IPS-15b (cell line): ENCODE data around the gene TAF4.
"Not testable (repeated sequence)": the region's sequence is repeated elsewhere in the genome, so short reads cannot be mapped to it uniquely, and the experiment has no call there.

Experiments used
- H3K27me3 ChIP-seq: one replicate; pipeline ENCODE4 v1.6.1; 2013; ENCODE audit warnings: low read length; ENCODE audit not compliant: control insufficient read depth, insufficient read depth
- H3K36me3 ChIP-seq: one replicate; pipeline ENCODE4 v1.6.1; 2013; ENCODE audit warnings: low read length; ENCODE audit not compliant: control insufficient read depth, insufficient read depth
- H3K4me1 ChIP-seq: one replicate; pipeline ENCODE4 v1.6.1; 2013; ENCODE audit warnings: mild to moderate bottlenecking, low read length; ENCODE audit not compliant: control insufficient read depth, insufficient read depth
- H3K4me3 ChIP-seq: one replicate; pipeline ENCODE4 v1.5.1; 2013; ENCODE audit warnings: low read depth, low read length
- H3K9ac ChIP-seq: one replicate; pipeline ENCODE4 v1.6.1; 2013; ENCODE audit warnings: low read depth, mild to moderate bottlenecking, low read length
- H3K9me3 ChIP-seq: one replicate; pipeline ENCODE4 v1.6.1; 2013; ENCODE audit warnings: mild to moderate bottlenecking, low read length; ENCODE audit not compliant: control insufficient read depth, insufficient read depth

Gene TAF4

DNA sequence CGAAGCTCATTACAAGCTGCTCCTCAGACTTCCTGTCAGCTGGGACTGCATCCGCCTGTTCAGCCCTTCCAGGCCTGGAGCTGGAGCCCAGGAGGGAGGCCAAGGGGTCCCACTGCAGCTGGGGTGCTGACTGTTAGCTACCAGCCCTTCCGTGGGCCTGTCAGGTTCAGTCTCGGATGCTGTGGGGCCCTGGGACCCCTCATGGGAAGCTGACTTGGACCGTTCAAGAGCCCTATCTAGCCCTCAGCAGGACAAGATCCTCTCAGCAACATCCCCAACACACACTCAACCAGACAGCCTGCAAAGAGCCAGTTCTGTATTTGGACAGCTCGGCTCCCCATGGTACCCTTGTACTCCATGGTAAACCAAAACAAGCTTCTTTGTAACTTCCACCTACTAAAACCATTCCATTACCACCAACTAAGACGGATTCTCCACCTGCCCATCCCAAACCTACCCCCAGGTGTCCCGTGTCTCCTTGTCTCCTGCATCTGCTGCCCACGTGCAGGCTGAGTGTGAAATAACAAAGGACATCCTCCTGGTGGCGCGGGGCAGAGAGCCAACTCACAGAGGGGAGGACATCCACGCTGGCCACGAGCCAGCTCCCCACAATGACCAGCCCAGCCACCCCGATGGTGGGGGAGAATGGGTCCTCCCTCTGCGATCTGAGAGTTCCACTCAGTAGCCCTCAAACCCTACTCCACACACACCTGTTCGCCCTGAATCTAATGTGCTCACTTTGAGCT is 111.2 kb downstream of the TAF4 start:
- Histone ChIP-seq H3K4me3 (no peak overlapping the region), H3K9ac (no peak overlapping the region), H3K9me3 (no peaks in the 10 kb centered on the region), H3K4me1 (peaks cover 3% of the 10 kb centered on the region), H3K36me3 (no peaks in the 10 kb centered on the region), H3K27me3 (no peaks in the 10 kb centered on the region)

DNA sequence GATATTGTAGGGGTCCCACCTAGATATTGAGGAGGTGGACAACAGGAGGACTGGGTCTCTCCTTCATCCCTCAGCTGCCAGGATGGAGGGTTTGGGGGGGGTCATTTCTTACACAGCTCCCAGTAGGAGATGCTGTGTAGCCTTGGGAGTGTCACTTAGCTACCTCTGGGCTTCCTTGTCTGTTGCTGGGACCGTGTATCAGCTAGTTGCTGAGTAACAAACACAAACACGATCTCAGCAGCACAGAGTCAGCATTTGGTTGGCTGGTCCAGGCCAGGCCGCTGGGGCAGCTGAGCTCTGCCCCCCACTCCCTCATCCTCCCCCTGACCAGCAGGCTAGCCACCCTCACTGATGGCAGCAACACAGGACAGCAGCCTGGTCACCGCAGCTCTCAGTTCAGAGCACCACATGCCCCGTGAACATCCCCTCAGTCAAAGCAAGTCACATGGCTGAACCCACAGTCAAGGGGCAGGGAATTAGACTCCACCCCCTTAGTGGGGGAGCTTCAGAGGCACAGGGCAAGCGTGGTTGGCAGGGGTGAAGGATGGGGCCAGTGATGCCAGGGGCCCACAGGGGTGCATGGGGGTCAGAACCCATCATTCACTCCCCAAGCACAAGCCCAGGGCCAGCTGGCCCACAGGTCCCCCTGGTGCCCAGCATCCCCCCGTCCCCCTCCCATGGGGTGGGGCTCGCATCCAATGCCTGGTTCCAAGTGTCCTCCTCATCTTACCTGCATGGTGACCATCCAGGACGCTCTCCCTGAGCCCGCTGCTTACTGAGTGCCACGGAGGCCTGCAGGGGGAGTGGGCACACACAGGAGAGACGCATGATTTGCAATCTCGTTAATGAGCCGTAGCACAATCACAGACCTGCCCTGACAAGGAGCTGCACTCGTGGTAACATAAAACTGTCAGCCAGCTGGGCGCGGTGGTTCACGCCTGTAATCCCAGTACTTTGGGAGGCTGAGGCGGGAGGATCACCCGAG is 112.4 kb downstream of the TAF4 start:
- H3K27me3 ChIP-seq, result no peaks in the 10 kb centered on the region
- H3K4me3 ChIP-seq, result no peak overlapping the region
- H3K9me3 ChIP-seq, result no peaks in the 10 kb centered on the region
- H3K9ac ChIP-seq, result no peak overlapping the region
- peaks cover 3% of the 10 kb centered on the region for H3K4me1 ChIP-seq
- no peaks in the 10 kb centered on the region for H3K36me3 ChIP-seq

DNA sequence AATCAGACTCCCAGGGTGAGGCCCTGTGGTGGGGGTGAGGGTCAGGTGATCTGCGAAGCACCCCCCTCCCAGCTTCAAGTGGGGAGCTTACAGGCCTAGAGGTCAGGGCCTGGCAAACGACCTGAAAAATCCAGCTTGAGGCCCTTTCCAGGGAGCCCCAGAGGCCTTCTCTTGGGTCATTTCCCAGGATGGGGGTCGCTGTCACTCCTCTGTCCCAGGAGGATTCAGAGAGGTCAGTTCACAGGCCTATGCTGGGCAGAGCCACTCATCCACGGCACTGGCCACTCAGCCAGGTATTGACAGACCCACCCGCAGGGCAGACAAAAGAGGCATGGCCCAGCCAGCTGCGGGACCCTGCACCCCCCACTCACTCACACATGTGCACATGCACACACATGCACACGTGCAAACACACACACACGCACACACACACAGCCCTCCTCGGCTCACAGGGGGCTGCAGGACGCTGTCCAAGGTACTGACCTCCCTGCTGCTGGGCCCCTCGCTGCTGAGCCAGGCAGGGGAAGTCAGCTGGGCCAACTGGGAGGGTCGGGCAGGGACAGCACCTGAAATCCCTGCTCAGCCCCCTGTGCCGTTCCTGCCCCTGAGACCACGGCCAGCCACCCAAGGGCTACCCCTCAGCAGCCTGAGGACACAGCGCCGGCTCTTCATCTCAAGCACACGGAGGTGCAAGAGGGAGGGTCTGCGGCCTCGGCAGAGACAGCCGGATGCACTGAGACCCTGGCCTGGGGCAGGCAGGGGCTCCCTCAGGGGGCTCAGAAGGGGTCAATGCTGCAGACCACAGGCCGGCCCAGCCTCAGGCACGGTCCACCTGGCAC is 113.8 kb downstream of the TAF4 start:
- Histone ChIP-seq H3K9me3 (no peaks in the 10 kb centered on the region), H3K4me1 (peaks cover 3% of the 10 kb centered on the region), H3K27me3 (no peaks in the 10 kb centered on the region), H3K4me3 (no peak overlapping the region), H3K9ac (no peak overlapping the region), H3K36me3 (no peaks in the 10 kb centered on the region)

DNA sequence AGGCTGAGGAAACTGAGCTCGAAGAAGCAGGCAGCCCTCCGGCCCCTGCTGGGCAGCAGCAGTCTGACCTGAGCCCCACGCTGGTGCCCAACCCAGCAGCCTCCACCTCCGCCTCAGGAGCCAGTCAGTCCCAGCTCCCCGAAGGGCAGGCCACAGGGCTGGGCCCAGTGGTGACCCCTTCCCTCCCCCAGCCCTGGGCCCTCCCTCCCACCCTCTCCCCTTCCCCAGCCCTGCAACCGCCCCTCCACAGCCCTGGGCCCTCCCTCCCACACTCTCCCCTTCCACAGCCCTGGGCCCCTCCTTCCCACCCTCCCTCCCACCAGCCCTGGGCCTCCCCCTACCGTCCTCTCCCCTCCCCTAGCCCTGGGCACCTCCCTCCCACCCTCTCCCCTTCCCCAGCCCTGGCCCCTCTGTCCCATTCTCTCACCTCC is 115.0 kb downstream of the TAF4 start:
- Histone ChIP-seq H3K36me3 (no peaks in the 10 kb centered on the region), H3K27me3 (no peaks in the 10 kb centered on the region), H3K4me1 (peaks cover 3% of the 10 kb centered on the region), H3K9ac (no peak overlapping the region), H3K9me3 (no peaks in the 10 kb centered on the region), H3K4me3 (no peak overlapping the region)

DNA sequence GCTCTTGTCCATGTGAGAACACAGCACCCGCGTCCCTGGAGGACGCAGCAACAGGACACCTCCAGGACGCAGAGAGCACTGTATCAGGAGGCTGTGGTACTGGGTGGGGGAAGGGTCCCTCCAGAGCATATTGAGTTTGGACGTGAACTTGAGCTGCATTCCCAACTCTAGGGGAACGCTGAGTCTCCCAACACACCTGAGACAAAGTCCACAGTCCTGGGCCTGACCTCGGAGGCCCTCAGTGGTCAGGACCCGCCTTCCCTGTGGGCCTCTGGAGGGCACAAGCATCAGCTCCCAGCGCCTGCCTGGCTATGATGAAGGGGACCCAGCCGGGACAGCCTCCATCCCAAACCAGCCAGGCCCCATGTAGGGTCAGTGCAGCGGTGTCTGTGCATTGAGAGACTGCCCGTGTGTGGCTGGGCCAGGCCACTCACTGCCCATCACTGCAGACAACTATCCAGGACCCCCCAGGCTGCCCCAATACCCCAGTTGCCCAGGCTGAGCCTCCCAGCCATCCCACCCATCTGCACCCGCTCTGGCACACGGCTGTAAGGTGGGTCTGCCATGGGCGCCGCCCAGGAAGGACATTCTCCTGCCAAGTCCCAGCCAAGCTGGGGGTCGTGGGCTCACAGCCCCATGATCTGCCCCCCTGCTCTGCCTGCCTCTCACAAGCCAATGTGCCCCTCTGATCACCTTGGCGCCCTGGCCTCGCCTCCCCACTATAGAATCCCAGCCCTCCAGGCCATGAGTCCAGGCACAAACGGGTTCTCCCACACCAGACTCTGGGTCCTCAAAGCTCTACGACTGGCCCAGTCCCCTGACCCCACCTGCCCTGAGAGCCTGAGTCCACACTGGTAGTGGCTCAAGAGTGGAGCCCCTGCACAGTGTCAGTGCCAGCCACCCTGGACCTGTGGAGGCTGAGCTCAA is 115.7 kb downstream of the TAF4 start:
- H3K9ac ChIP-seq, result no peak overlapping the region
- H3K4me3 ChIP-seq, result no peak overlapping the region
- H3K27me3 ChIP-seq, result no peaks in the 10 kb centered on the region
- peaks cover 3% of the 10 kb centered on the region for H3K4me1 ChIP-seq
- H3K9me3 ChIP-seq, result no peaks in the 10 kb centered on the region
- H3K36me3 ChIP-seq, result no peaks in the 10 kb centered on the region

DNA sequence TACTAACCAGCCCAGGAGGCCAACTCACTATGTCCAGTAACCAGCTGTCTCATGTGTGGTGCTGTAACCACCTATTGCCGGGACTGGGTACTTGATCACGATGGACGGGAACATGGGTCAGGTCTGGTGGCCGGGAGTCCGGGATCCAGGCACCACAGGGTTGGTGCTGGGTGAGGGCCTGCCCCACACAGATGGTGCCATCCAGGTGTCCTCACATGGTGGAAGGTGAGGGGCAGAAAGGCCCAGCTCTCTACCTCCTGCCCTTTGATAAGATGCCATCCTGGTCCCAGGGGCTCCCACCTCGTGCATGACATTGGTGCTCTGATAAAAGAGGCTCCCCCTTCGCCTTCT is 116.3 kb downstream of the TAF4 start:
- Histone ChIP-seq H3K27me3 (no peaks in the 10 kb centered on the region), H3K9ac (no peak overlapping the region)

DNA sequence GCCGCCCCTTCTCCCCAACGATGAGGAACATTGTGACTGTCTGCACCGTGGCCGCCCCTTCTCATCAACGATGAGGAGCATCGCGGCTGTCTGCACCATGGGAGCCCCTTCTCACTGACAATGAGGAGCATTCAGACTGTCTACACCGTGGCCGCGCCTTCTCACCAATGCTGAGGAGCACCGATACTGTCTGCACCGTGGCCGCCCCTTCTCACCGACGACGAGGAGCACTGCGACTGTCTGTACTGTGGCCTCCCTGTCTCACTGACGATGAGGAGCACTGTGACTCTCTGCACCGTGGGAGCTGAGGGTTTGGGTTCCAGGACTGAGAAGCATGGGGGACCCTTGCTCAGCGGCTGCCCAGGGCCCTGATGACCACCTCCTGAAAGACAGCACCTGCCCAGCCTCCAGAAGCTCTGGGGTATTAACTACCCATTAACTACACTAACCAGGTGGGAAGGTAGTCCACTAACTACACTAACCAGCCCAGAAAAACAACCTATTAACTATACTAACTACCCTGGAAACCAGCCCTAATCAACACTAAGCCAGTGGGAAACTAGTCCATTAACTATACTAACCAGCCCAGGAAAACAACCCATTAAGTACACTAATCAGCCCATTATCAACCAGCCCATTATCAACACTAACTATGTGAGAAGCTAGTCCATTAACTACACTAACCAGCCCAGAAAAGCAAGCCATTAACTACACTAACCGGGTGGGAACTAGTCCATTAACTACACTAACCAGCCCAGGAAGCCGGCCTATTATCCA is 116.9 kb downstream of the TAF4 start:
- Histone ChIP-seq H3K36me3 (no peaks in the 10 kb centered on the region), H3K27me3 (no peaks in the 10 kb centered on the region), H3K9me3 (no peaks in the 10 kb centered on the region), H3K9ac (no peak overlapping the region), H3K4me1 (peaks cover 3% of the 10 kb centered on the region), H3K4me3 (no peak overlapping the region)

More for the DNA sequence above, 116.3 kb downstream of the TAF4 start:
- Histone ChIP-seq H3K4me1 (peaks cover 3% of the 10 kb centered on the region), H3K4me3 (no peak overlapping the region), H3K36me3 (no peaks in the 10 kb centered on the region), H3K9me3 (no peaks in the 10 kb centered on the region)

DNA sequence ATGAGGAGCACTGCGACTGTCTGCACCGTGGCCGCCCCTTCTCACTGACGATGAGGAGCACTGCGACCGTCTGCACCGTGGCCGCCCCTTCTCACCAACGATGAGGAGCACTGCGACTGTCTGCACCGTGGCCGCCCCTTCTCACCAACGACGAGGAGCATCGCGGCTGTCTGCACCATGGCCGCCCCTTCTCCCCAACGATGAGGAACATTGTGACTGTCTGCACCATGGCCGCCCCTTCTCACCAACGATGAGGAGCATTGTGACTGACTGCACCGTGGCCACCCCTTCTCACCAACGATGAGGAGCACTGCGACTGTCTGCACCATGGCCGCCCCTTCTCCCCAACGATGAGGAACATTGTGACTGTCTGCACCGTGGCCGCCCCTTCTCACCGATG is 117.6 kb downstream of the TAF4 start:
- H3K36me3 ChIP-seq, H3K27me3 ChIP-seq, H3K9ac ChIP-seq, H3K9me3 ChIP-seq, H3K4me3 ChIP-seq, H3K4me1 ChIP-seq: not testable (repeated sequence)

DNA sequence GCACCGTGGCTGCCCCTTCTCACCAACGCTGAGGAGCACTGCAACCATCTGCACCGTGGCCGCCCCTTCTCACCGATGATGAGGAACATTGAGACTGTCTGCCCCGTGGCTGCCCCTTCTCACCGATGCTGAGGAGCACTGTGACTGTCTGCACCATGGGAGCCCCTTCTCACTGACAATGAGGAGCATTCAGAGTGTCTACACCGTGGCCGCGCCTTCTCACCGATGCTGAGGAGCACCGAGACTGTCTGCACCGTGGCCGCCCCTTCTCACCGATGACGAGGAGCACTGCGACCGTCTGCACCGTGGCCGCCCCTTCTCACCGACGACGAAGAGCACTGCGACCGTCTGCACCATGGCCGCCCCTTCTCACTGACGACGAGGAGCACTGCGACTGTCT is 120.2 kb downstream of the TAF4 start:
- not testable (repeated sequence) for H3K27me3 ChIP-seq, H3K36me3 ChIP-seq, H3K9me3 ChIP-seq, H3K4me3 ChIP-seq, H3K4me1 ChIP-seq, H3K9ac ChIP-seq

DNA sequence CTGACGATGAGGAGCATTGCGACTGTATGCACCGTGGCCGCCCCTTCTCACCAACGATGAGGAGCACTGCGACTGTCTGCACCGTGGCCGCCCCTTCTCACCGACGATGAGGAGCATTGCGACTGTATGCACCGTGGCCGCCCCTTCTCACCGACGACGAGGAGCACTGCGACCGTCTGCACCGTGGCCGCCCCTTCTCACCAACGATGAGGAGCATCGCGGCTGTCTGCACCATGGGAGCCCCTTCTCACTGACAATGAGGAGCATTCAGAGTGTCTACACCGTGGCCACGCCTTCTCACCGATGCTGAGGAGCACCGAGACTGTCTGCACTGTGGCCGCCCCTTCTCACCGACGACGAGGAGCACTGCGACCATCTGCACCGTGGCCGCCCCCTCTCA is 120.7 kb downstream of the TAF4 start:
- H3K36me3 ChIP-seq, H3K9me3 ChIP-seq, H3K9ac ChIP-seq, H3K27me3 ChIP-seq, H3K4me1 ChIP-seq, H3K4me3 ChIP-seq: not testable (repeated sequence)
